ENCODE results near the gene FAM181A. TPM values are rescaled to one million over a fixed set of nuclear protein-coding genes. Genes with fewer than 3 reads are reported as not detected.
A peak's percentile ranks its signal among the peaks of the same experiment; 100 is the strongest.

FAM181A gene
- total RNA-seq, 1 donor from 2014 or later: not detected

DNA sequence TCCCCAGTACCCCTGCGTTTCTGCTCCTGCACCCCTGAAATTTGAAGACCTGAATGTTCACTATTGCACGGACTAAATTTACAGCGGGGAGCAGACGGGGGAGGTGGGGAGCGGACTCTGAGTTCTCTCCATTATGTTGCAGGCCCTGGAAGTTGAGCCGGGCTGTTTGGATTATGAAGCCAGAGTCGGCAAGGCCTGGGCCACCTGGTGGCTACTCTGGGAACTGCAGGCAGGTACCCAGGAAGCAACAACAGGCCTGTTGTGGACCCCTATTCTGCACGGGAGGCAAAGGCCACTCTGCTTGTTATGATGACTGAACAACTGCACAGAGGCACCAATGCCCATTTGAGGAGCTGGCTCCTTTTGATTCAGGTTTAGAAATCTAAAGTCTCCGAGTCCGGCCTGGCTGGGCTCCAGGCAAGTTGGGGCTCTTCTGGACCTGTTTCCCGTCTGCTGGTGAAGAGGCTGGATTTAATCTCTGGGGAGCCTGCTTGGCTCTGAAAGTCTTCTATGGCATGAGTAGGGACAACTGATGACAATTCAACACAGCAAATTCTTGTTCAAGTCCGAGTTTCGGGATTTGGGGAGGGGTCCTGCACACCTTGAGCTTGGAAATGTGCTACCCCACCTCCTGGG, 34.1 kb upstream of the FAM181A start:
- POLR2A ChIA-PET: no interaction called here
- Mint-ChIP-seq H3K9me3 (no peaks in the 10 kb centered on the region), H3K4me3 (no peak overlapping the region), H3K27me3 (peaks cover 32% of the 10 kb centered on the region), H3K36me3 (ENCODE audit: low read depth) (no peaks in the 10 kb centered on the region), H3K4me1 (no peaks in the 10 kb centered on the region), H3K27ac (no peak overlapping the region)
- ATAC-seq (ENCODE audit: low read depth) (peak; percentile 65), DNase-seq (peak; percentile 71)
- TF ChIP-seq CTCF (IDR thresholded peaks at IDR 0.05): peak; percentile 56
- intact Hi-C loops (cut with micrococcal nuclease): loop anchor here (1.0 to 5.0 kb wide), 4 partner anchors 238 to 940 kb away; partner anchors contain the start of genes GON7 and UBR7
- CTCF ChIA-PET: interaction anchor here (0.9 to 1.2 kb wide), 2 partner anchors 26 to 237 kb away, joined by 3 to 5 read pairs; no protein-coding TSS in a partner anchor

GRCh38 chr14:93893661-93894261, 33.4 kb upstream of the FAM181A start:
- CTCF ChIA-PET: interaction anchor here (0.9 to 1.2 kb wide), 2 partner anchors 27 to 238 kb away, joined by 3 to 5 read pairs; no protein-coding TSS in a partner anchor
- Mint-ChIP-seq H3K4me1 (no peaks in the 10 kb centered on the region), H3K27me3 (peaks cover 29% of the 10 kb centered on the region), H3K9me3 (no peaks in the 10 kb centered on the region), H3K36me3 (ENCODE audit: low read depth) (no peaks in the 10 kb centered on the region), H3K4me3 (no peak overlapping the region), H3K27ac (no peak overlapping the region)
- POLR2A ChIA-PET: no interaction called here
- DNase-seq (no peak), ATAC-seq (ENCODE audit: low read depth) (no peak)
- no peak for TF ChIP-seq CTCF (IDR thresholded peaks at IDR 0.05)
- intact Hi-C loops (cut with micrococcal nuclease): loop anchor here (1.0 to 5.0 kb wide), 4 partner anchors 238 to 941 kb away; partner anchors contain the start of genes GON7 and UBR7

GRCh38 chr14:93895023-93895604, 32.0 kb upstream of the FAM181A start:
- no peak overlapping the region for H3K27ac Mint-ChIP-seq
- no peak for ATAC-seq (ENCODE audit: low read depth)
- peaks cover 25% of the 10 kb centered on the region for H3K27me3 Mint-ChIP-seq
- no peak for DNase-seq
- ChIA-PET CTCF (no interaction called here), POLR2A (no interaction called here)
- H3K4me3 Mint-ChIP-seq: no peak overlapping the region
- no peaks in the 10 kb centered on the region for H3K4me1 Mint-ChIP-seq
- H3K36me3 Mint-ChIP-seq (ENCODE audit: low read depth): no peaks in the 10 kb centered on the region
- TF ChIP-seq CTCF (IDR thresholded peaks at IDR 0.05): no peak
- intact Hi-C loops (cut with micrococcal nuclease): no loop called here
- H3K9me3 Mint-ChIP-seq: no peaks in the 10 kb centered on the region

- Mint-ChIP-seq H3K27me3 (peaks cover 10% of the 10 kb centered on the region), H3K4me3 (no peak overlapping the region), H3K9me3 (no peaks in the 10 kb centered on the region), H3K4me1 (no peaks in the 10 kb centered on the region), H3K27ac (no peak overlapping the region), H3K36me3 (ENCODE audit: low read depth) (no peaks in the 10 kb centered on the region)
- intact Hi-C loops (cut with micrococcal nuclease): no loop called here
- no peak for DNase-seq
- CTCF ChIA-PET: no interaction called here
- no peak for TF ChIP-seq CTCF (IDR thresholded peaks at IDR 0.05)
- POLR2A ChIA-PET: no interaction called here
- no peak for ATAC-seq (ENCODE audit: low read depth)
Measured at GRCh38 chr14:93897476-93897845, 29.7 kb upstream of the FAM181A start.

DNA sequence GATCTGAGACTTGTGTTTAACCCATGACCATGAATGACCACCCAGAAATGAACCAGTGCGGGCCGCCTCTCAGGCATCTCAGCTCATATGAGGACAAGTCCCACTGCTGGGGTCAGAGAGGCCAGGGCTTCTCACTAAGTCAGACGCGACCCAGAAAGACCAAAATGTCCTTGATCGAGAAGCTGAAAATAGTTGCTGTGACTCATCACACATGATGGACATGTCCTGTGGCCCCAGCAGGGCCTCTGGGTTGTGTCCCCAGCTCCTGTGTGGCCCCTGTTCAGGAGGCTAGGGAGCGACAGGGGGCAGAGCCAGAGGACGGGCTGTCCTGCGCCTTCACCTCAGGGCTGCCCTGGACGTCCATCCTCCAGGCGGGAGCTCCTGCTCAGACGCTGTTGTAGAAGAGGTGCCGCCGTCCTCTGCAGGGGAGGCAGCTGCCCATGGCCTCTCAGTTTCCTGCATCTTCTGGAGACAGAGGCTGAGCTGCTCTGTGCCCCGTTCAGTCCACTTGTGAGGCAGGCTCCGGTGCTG, 29.0 kb upstream of the FAM181A start:
- no peaks in the 10 kb centered on the region for H3K9me3 Mint-ChIP-seq
- H3K27me3 Mint-ChIP-seq: peaks cover 8% of the 10 kb centered on the region
- ChIA-PET POLR2A (no interaction called here), CTCF (no interaction called here)
- no peak for ATAC-seq (ENCODE audit: low read depth)
- intact Hi-C loops (cut with micrococcal nuclease): no loop called here
- no peak overlapping the region for H3K27ac Mint-ChIP-seq
- no peak for DNase-seq
- H3K36me3 Mint-ChIP-seq (ENCODE audit: low read depth): no peaks in the 10 kb centered on the region
- H3K4me3 Mint-ChIP-seq: no peak overlapping the region
- no peaks in the 10 kb centered on the region for H3K4me1 Mint-ChIP-seq
- no peak for TF ChIP-seq CTCF (IDR thresholded peaks at IDR 0.05)
